Measurements from ENCODE around the gene GPC6.

The GPC6 gene

GRCh38 chr13:94433055-94433961, 1206.7 kb downstream of the GPC6 start:
- no peak overlapping the region for H3K4me3 ChIP-seq (ENCODE audit: low read depth, low read length)
- CTCF ChIA-PET: interaction anchor here (0.8 to 12.6 kb wide), 4 partner anchors 18 to 188 kb away, joined by 3 to 173 read pairs (median 32); no protein-coding TSS in a partner anchor
- DNase-seq (ENCODE audit: low read depth, low spot score): no peak
- TF ChIP-seq, protein P1, sequence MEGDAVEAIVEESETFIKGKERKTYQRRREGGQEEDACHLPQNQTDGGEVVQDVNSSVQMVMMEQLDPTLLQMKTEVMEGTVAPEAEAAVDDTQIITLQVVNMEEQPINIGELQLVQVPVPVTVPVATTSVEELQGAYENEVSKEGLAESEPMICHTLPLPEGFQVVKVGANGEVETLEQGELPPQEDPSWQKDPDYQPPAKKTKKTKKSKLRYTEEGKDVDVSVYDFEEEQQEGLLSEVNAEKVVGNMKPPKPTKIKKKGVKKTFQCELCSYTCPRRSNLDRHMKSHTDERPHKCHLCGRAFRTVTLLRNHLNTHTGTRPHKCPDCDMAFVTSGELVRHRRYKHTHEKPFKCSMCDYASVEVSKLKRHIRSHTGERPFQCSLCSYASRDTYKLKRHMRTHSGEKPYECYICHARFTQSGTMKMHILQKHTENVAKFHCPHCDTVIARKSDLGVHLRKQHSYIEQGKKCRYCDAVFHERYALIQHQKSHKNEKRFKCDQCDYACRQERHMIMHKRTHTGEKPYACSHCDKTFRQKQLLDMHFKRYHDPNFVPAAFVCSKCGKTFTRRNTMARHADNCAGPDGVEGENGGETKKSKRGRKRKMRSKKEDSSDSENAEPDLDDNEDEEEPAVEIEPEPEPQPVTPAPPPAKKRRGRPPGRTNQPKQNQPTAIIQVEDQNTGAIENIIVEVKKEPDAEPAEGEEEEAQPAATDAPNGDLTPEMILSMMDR (IDR thresholded peaks at IDR 0.05; ENCODE audit: insufficient read depth, low read length, missing control alignments): no peak
- POLR2A ChIA-PET: no interaction called here

DNA sequence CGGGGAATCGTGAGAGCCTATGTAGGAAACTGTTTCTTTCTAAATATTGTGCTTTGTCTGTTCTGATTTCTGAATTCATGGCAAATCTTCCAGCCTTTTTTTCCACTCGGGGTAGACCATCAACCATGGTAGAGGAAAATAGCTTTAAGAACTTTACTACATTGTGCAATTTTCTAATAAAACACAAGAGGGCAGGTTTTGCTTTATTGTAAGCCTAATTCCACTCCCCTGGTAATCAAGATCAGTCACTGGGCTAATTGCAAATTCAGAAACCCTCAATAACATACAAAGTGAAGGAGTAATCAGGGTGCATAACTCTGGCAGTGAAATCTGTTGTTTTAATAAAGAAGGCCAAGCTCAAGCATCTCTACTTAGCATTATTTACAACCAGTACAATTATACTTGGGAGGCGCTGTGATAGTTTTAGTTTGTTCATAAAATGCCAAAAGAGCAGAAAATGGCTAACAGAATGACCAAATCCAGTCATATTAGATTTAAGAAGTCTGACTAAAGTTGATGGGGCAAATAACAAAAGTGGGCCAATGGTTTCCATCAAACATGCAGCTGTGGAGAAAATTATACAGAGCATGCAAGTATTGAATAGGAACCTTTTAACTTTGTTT, 1209.1 kb downstream of the GPC6 start:
- ChIA-PET CTCF (interaction anchor here (0.6 to 12.6 kb wide), 27 partner anchors 9 to 968 kb away, joined by 3 to 173 read pairs (median 4); no protein-coding TSS in a partner anchor), POLR2A (no interaction called here)
- H3K4me3 ChIP-seq (ENCODE audit: low read depth, low read length): no peak overlapping the region
- no peak for DNase-seq (ENCODE audit: low read depth, low spot score)
- TF ChIP-seq, protein P1 (IDR thresholded peaks at IDR 0.05; ENCODE audit: insufficient read depth, low read length, missing control alignments): peak; percentile 20

DNA sequence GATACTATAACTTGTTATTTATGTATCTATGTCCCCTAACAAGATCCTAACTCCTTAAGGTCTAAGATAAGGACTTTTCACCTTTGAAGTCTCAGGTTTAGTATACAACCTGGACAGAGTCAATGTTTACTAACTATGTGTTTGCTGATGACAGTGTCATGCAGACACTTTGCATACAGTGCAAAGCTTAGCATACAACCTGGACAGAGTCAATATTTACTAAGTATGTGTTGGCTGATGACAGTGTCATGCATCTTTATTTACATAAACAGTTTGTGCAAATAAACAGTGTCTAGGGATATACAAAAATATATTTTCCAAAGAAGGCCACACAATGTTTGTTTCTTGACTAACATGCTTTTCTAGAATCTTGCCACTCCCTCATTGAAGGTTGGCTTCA, 1218.2 kb downstream of the GPC6 start:
- H3K4me3 ChIP-seq (ENCODE audit: low read depth, low read length): no peak overlapping the region
- ChIA-PET POLR2A (no interaction called here), CTCF (interaction anchor here (0.9 kb wide), 1 partner anchor 9 kb away, joined by 3 read pairs; no protein-coding TSS in a partner anchor)
- TF ChIP-seq, protein P1 (IDR thresholded peaks at IDR 0.05; ENCODE audit: insufficient read depth, low read length, missing control alignments): no peak
- DNase-seq (ENCODE audit: low read depth, low spot score): no peak

DNA sequence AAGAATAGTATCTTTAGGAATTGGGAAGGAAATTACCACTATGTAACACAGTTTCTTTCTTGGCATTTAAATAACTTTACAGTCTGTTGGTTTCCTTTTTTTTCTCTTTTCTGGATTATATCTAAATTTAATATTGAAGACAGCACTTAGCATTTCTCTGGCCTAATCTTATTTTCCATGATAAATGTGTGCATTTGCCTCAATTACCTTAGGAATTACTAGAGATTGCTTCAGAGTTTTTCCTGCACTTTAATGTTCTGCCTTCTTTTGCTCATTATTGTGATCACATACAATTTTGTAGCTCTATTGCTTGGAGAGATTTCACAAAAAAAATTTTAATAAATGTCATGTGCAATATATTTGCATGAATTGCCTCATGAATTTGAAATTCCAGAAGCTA, 1227.7 kb downstream of the GPC6 start:
- no peak overlapping the region for H3K4me3 ChIP-seq (ENCODE audit: low read depth, low read length)
- ChIA-PET CTCF (interaction anchor here (1.6 kb wide), 1 partner anchor 19 kb away, joined by 5 read pairs; no protein-coding TSS in a partner anchor), POLR2A (no interaction called here)
- TF ChIP-seq, protein P1 (IDR thresholded peaks at IDR 0.05; ENCODE audit: insufficient read depth, low read length, missing control alignments): no peak
- no peak for DNase-seq (ENCODE audit: low read depth, low spot score)

DNA sequence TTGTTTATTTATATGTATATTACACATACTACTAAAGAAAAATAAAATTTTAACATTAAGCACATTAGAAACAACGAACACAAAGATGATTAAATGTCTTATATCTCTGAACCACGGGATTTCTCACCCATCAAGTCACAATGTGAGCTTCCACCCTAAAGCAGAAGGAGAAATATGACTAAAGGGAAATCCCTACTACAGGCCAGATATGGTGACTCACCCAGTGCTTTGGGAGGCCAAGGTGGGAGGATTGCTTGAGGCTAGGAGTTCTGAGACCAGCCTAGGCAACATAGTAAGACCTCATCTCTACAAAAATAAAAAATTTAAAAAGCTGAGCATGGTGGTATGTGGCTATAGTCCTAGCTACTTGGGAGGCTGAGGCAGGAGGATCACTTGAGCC, 1228.3 kb downstream of the GPC6 start:
- no peak overlapping the region for H3K4me3 ChIP-seq (ENCODE audit: low read depth, low read length)
- TF ChIP-seq, protein P1 (IDR thresholded peaks at IDR 0.05; ENCODE audit: insufficient read depth, low read length, missing control alignments): no peak
- no peak for DNase-seq (ENCODE audit: low read depth, low spot score)
- POLR2A ChIA-PET: no interaction called here
- CTCF ChIA-PET: interaction anchor here (1.6 kb wide), 1 partner anchor 19 kb away, joined by 5 read pairs; no protein-coding TSS in a partner anchor

DNA sequence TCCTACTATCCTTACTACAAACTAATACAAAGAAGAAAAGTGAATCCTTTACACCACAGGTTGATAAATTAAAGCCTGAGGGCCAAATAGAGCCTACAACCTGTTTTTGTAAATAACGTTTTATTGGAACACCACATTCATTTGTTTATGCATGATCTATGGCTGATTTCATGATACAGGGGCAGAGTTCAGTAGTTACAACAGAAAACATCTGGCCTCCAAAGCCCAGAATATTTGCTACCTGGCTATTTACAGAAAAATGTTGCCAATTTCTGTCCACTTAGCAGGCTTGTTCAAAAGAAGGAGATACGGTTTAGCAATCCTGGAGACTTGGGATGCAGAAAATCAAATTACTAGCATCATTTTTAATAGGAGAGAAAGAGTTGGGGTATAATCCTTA, 1228.8 kb downstream of the GPC6 start:
- H3K4me3 ChIP-seq (ENCODE audit: low read depth, low read length): no peak overlapping the region
- ChIA-PET CTCF (no interaction called here), POLR2A (no interaction called here)
- DNase-seq (ENCODE audit: low read depth, low spot score): no peak
- TF ChIP-seq, protein P1 (IDR thresholded peaks at IDR 0.05; ENCODE audit: insufficient read depth, low read length, missing control alignments): no peak

Data from AG04449 (cell line).